NCI-H82 (cell line): ENCODE measurements around the gene XXYLT1.

Source experiments
- DNase-seq: peaks from one replicate; lab custom pipeline; 2025; lab: John Stamatoyannopoulos, UW

XXYLT1 gene

DNA sequence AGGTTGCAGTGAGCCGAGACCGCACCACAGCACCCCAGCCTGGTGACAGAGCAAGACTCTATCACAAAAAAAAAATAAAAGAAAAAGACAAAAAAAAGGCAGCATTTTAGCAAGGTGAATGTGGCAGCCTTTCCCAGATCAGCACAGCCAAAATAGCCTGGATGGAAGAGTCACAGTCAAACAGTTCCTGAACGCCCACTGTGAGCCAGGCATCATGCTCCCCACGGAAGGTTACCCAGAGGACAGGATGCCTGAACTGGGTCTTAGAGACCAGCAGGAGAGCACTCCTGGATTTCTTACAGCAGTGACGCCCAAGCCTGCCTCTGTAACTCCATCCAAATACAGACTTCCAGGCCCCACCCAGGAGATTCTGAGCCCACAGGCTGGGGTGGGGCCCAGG, 4.5 kb downstream of the XXYLT1 start:
- DNase-seq = no peak

DNA sequence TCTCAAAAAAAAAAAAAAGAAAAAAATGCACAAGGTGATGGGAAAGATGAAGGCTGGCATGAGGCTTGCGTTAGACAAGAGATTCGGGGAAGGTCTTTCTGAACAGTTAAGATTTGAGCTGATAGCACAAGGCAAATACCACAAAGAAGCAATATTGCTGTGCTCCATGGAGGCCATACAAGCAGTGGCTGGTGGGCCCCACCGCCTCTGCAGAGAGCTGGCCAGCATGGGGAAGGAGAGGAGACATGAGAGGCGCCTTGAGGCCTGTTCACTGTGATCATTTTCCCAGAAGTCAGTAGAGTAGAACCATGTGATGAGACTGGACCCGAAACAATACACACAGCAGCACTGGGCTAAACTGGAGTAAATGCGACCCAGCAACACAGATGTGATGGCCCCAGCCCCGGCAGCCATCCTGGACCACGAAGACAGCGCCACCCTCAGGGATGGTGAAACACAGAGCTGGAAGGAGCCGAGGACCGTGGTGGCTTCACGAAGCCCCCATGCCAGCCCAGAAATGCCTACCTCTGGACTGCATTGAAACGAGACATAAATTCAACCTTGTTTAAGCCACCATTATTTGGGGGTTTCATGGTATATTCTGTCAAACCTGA, 5.5 kb downstream of the XXYLT1 start:
- DNase-seq = no peak

DNA sequence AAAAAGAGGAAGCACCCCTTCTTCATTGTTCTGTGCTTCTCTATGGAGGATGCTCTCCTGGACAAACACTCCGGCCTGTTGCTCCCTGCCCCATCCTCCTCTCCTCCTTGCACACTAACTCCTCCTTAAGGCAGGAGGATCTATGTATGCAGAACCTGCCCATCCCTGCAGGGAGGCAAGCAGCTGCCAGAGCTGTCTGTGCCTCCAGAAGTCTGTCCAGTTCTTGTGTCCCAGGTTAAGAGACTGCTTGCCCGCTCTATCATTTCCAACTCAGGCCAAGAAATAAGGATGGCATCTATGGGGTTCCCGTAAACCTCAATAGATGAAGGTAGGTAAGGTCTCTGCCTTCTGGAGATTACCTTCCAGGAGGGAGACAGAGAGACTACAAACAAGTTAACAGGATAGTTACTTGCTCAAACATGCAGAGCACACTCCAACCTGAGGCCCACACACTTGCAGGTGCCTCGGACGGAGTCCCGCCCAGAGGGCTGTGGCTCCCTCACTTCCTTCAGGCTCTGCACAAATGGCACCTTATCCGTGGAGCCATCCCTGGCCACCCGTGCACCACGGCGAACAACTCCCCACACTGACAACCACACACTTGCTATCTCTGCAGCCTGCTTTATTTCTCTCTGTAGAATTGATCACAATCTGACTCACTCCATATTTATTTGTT, 6.9 kb downstream of the XXYLT1 start:
- DNase-seq = no peak

DNA sequence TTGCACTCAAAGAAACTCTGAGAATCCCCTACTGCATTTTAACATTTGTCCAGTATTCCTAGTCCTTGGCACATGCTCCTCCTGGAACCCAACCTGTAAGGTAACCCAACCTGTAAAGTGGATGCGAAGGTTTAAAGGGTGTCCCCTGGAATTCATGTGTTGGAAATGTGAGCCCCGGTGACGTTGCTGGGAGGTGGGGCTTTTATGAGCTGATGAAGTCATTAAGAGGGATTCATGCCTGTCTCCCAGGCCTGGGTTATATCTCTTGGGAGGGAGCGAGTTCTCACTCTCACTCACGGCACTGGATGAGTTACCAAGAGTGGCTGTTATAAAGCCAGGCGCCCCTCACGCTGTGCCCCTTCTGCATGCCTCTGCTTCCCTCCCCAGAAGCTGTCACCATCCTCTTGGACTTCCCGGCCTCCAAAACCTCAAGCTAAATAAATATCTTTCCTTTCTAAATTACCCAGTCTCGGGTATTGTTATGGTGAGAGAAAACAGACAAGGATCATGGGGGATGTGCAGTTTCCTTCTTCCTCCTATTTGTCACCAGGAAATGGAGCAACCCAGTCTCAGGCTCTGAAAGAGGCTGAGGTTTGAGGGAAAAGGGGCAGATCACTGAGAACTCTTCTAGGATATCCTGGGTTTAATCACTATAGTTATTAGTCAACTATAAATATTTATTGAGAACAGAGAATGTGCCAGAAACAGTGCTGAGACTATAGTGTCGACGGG, 7.6 kb downstream of the XXYLT1 start:
- DNase-seq = no peak

DNA sequence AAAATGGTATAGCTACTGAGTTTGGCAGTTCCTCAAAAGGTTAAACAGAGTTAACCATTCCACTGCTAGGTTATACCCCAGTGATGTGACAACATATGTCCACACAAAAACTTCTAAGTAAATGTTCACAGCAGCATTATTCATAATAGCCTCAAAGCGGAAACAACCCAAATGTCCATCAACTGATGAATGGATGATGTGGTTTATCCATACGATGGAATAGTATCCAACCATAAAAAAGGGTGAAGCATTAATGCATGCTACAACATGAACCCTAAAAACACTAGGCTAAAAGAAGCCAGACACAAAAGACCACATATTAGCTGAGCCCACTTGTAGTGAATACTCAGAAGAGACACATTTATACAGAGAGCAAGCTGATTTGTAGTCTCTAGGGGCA, 9.0 kb downstream of the XXYLT1 start:
- DNase-seq = no peak

DNA sequence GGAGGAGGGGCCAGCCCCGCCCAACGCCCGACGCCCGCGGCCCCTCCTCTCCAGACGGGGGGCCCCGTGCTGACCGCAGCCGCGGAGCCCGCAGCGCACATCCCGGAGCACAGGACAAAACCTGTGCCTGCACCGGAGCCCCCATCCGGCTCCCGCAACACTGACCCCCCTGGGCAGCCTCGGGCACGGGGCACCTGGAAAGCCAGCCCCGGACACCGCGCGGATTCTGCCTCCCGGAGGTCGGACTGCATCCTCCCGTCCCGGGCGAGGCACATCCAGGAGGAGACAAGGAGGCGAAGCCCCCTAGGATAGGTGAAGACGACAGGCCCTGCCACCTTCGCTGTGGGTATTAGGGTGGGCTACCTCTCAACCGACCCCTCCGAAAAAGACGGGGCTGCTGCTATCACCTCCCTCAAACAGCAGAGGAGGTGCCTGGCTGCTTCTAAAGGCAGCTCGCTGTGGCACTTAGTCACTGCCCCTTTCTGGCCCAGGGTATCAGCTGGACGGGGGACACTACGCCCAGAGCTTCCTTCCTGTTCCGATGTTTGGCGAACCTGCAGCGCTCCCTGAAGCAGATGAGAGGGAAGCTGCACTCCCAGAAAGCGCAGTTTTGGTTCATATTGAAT, 10.6 kb downstream of the XXYLT1 start:
- peak; percentile 76 for DNase-seq

DNA sequence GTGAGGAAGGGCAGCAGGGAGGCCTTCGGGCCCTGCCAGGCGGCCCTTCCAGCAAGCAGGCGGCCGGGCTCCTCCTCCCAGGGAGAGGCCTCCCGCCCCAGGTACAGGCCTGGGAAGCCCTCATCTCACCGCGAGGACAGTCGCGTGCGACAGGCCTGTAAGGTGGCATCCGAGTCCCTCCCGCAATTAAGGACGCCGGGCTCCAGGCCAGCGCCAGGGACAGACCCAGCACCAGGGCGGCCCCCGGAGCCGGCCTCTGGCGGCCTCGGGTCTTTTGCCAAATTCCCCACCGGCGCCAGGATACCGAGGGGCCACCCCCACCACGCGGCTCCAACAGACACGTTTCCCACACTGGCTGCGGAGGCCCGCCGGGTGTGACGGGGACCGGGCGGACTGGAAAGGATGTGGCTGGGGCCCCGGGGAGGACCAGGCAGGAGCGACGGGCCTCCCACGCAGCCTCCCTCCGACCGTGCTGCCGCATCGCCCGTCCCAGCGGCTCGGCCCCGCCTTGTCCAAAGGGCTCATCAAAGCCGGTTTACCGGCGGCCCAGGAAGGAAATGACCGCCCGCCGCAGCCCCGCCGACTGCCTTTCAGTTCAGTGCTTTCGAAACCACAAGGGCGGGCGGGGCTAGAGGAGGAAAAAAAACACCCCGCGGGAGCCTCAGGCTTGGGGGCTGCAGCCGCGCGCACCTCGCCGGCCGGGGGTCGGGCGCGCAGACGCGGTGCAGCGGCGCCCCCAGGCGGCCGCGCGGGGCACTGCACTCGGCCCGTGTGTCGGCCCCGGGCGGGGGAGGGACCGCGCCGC, 11.3 kb downstream of the XXYLT1 start:
- DNase-seq = peak; percentile 93

DNA sequence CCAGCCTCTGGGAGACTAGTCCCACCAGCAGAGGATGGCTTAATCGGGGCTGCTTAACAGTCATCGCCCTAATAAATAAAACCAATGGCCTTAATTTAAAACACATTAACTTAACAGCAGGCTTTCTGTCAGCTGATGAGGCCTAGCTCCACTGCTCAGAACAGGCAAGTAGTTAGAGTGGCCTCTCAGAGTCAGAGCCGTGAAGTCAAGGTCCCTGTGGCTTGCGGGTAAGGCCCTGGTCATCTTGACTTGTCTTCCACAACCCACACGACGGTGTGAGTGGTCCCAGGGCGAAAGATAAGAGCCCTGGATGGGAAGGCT, 11.8 kb downstream of the XXYLT1 start:
- DNase-seq = no peak

DNA sequence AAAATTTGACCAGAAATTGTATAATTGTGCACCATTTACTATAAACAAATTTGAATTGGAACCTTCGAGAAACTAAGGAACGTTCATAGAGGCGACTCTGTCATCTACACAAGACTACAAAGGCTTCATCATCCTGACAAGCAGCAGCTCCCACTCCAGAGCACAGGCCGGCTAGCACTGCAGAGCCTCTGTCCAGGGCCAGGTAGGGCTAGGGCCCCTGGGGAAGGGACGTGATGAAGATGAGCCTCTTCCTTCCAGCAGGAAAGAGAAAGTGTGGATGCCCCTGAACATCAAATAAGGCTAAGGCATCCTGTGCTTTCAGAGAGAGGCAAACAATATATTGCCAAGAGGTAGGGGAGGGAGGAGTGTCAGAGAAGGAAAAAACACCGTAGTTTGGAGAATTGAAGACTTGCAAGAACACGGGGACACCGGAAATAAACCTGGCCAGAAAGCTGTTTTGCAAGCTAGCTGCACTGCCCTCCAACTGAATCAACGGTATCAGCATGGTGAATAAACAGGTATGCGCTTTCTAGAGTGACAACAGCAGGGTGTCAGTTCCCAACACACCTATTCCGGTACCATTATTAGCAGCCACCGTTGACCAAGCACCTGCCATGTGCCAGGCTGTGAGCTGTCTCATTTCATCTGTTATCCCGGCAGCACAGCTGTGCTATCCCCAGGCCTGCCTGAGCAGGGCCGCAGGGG, 12.4 kb downstream of the XXYLT1 start:
- peak; percentile 67 for DNase-seq

DNA sequence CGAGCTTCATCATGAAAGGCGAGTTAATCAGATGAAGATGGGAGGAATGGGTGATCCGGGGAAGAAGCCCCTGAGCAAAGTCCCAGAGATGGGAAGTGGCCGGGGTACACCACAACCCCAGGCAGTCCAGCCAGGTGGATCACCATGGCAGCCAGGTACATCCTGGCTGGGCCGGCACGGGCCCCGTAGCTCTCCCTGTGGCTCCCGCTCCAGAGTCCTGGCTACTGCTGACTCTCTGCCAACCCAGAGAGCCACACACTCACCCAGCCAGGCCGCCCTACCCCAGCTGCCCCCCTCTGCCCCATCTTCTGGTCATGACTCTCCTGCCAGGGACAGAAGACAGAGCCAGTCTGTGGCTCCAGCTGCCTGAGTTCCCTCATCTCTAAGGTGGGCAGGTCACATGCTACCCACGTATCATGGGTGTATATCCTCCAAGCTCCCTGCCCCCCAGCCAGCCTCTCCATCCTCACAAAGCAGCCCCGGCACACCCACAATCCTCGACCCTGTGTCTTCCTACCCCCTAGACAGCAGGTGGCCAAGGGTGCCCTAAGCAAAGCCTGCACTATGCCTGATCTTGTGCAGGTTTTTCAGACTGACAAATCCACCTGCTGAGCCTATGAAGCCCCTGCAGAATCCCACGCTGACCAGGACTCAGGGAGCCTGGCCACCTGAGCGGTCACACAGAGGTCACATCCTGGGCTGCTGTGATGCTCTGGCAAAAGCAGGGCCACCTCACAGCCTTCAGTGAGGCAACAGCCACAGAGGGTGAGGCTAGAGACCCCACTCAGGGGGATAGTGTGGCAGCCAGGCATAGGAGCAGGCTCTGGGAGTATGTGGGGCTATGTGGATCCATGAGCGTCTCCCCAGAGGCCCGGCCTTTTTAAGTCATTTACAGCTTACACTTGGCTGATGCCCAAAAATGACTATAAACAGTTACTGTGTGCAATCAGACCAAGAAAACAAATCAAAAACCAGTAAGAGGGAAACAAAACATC, 13.2 kb downstream of the XXYLT1 start:
- DNase-seq = no peak

DNA sequence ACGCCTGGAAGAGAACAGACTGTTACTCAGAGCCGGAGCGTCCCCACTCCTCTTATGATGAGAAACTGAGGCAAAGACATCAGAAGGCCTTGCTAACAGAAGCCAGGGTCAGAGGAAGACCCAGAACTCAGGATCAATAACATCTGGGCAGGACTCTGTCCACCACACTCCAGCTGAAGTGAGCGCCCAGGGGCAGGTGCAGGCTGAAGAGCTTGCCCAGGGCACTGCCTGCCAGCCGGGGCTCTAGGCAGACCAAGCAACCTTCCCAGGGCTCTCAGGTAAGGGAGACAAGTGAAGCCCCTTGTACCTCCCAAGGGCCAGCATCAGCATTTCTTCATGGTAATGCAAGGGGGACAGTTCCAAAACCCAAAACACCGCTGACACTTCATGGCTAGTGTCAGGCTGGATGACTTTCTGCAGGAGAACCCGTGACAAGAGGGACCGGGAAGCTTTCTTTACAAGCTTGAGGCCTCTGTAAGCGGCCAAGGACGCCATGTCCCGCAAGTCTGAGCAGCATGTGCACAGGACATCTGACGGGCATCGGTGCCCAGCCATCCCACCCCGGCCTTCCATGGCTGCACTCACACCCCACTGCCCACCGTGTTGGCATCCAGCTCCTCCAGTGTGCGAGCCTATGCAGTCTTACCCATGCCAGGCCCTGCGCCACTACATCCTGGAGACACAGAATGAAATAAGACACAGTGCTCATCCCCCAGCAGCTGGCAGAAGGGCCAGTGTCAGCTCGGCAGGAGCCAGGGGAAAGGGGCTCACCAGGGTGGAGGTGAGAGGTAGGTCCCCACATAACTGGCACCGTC, 14.1 kb downstream of the XXYLT1 start:
- no peak for DNase-seq

DNA sequence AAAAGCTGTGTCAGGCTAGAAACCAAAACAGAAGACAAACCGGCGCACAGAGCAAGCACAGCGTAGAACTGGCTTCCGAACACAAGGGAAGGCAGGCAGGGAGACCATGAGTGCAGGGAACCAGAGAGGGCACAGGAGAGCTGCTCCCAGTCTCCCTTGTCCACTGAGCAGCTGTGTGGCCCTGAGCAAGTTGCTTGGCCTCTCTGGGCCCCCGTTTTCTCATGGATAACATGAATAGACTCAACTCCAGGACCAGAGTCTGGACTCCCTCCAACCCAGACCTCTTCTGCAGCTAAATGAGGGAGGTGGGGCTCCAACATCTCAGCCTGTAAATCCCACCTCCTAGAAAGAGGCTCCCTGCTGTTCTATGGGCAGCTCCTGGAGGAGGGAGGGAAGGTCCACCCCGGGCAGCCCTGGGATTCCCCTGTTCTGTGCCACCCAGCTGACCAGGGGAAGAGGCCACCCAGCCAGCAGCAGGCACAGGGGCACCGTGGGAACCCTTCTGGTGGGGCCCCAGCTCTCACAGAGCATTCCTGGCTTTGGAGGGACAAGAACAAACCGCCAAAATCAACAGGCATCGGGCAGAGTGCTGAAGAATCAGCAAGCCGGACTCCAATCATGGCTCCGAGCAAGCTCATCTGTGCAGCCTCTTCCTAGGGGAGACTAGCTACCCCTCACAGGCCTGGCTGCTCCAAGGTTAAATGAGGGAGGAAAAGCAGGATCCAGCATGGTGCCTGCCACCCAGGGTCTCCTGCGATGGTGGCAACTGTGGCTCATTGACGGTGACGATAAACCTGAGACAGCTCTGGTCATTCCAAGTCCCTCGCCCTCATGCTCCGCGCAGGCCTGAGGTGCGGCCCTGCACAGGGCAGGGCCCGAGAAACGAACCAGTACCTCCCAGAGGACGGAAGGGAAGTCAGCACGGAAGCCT, 15.1 kb downstream of the XXYLT1 start:
- no peak for DNase-seq

DNA sequence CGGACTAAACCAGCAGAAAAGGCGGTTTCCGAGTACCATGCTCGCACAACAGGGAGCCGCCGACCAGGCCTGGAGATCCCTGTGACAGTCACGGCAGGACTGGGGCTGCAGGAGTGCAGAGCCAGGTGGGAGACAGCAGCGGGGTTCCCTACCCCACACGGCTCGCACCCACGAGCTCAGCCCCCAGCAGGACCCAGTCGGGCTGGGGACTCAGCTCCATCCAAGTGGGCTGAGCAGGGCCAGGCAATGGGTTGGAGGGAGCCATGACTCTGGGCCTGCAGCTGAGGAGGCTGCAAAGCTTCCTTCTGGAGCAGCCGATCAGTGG, 15.8 kb downstream of the XXYLT1 start:
- no peak for DNase-seq

DNA sequence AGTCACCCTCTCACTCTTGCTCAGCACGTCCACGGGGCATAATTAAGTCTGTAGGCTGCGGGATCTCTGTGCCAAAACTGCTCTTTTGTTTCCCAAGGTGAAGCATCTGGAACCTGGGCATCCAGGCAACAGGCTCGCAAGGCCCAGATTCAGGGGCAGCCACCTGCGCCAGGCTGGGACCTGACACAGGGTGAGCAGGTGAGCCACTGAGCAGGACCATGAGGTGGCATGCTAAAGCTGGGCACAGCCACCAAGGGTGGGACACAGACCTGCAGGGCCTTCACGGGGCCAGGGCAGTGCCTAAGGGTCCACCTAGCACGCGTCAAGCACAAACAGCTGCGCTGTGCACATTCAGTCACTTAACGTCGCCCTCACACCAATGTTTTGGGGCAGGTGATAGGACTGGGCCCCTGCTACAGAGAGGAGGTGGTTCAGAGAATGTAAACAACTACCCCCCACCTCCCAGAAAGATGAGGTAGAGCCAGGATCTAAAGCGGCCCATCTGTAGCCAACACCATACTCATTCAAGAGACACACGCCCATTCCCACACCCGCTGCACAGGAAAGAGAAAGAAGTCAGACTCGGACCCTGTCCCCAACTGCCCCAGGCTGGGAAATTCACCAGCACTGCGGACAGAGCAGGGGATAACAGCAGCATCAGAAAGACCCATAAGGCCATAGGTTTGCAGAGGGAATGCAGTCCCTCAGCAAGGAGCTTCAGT, 16.3 kb downstream of the XXYLT1 start:
- DNase-seq = peak; percentile 36

DNA sequence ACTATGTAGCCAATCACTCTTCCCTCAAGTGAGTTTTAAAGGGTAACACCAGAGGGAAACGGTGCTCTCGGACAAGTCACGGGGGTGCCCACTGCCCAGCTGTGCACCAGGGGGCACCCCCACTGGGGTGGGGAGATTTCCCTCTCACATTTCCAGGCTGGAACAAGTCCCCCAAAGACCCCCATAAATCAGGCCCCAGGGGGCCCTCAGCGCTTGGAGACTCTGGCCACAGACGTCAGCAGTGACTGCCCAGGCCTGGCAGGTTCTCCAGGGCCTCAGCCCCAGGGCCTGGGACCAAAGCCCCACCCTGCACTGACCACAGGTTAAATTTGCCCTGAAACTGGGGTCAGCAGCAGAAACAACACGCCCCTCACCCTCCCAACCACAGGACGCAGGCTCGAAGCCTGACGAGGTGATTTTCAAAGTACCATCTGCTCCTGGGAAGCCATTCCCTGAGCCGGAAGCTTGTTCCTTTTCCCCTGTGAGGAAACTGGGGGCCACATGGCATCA, 17.0 kb downstream of the XXYLT1 start:
- DNase-seq = peak; percentile 85

DNA sequence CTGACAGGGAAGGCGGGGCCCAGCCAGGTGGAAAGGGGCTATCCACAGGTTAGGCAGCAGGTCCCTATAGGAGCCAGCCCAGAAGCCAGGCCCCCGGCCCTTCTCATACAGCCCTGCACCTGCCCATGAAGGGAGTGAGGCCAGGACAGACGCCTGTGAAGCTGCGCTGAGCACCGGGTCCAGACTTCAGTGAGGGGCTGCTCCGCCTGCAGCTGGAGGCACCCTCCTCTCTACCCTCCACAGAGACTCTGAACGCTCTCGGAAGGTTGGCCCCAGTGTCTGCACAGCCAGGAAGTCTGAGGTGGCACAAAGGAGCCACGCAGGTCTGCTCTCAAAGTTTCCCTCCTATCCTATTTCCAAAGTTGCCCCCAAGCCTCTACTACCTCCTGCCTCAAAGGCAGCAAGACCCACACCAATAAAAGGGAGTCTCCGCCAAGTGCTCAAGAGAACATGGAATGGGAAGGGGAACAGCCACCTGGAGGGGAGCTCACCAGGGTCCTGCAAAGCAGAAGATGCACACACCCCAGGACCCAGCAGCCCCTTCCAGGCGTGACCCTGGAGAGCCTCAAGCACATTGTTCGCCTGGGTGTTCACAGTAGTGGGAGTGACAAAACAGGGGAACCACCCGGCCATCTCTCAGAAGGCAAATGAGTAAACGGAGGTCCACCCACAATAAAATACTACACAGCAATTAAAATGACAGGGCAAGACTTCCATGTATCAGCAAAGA, 19.5 kb downstream of the XXYLT1 start:
- DNase-seq = no peak
